ENCODE measurements around the gene NDUFV2.
"Not testable (repeated sequence)": the region's sequence is repeated elsewhere in the genome, so short reads cannot be mapped to it uniquely, and the experiment has no call there.

Gene NDUFV2

GRCh38 chr18:9102508-9103375, at the start of gene NDUFV2:
TSS of gene NDUFV2 (plus strand) at chr18:9102699. CDS start at chr18:9102744, 45 bp downstream.
- peak; percentile 30 for DNase-seq

GRCh38 chr18:9053814-9054213, 48.7 kb upstream of the NDUFV2 start:
- no peak for DNase-seq

GRCh38 chr18:9055185-9055584, 47.3 kb upstream of the NDUFV2 start:
- peak; percentile 13 for DNase-seq

- DNase-seq: no peak
Measured at GRCh38 chr18:9055626-9056025, 46.9 kb upstream of the NDUFV2 start.

GRCh38 chr18:9057646-9058045, 44.9 kb upstream of the NDUFV2 start:
- DNase-seq: no peak

GRCh38 chr18:9058406-9058805, 44.1 kb upstream of the NDUFV2 start:
- no peak for DNase-seq

- DNase-seq: no peak
Measured at GRCh38 chr18:9062418-9062751, 40.1 kb upstream of the NDUFV2 start.

- no peak for DNase-seq
Measured at GRCh38 chr18:9065864-9066263, 36.6 kb upstream of the NDUFV2 start.

- no peak for DNase-seq
Measured at GRCh38 chr18:9066358-9066757, 36.1 kb upstream of the NDUFV2 start.

GRCh38 chr18:9066817-9067306, 35.6 kb upstream of the NDUFV2 start:
- no peak for DNase-seq

- no peak for DNase-seq
Measured at GRCh38 chr18:9067823-9068222, 34.7 kb upstream of the NDUFV2 start.

GRCh38 chr18:9068346-9068745, 34.2 kb upstream of the NDUFV2 start:
- DNase-seq: no peak

- no peak for DNase-seq
Measured at GRCh38 chr18:9069601-9070000, 32.9 kb upstream of the NDUFV2 start.

GRCh38 chr18:9070212-9070611, 32.3 kb upstream of the NDUFV2 start:
- DNase-seq: no peak

GRCh38 chr18:9079818-9080528, 22.5 kb upstream of the NDUFV2 start:
- no peak for DNase-seq

GRCh38 chr18:9081940-9082339, 20.6 kb upstream of the NDUFV2 start:
- no peak for DNase-seq

- no peak for DNase-seq
Measured at GRCh38 chr18:9082711-9083510, 19.6 kb upstream of the NDUFV2 start.

GRCh38 chr18:9086015-9086414, 16.5 kb upstream of the NDUFV2 start:
- DNase-seq: no peak

GRCh38 chr18:9086624-9087023, 15.9 kb upstream of the NDUFV2 start:
- no peak for DNase-seq

GRCh38 chr18:9087144-9087543, 15.4 kb upstream of the NDUFV2 start:
- DNase-seq: no peak

- no peak for DNase-seq
Measured at GRCh38 chr18:9088252-9088651, 14.2 kb upstream of the NDUFV2 start.

GRCh38 chr18:9088727-9089126, 13.8 kb upstream of the NDUFV2 start:
- not testable (repeated sequence) for DNase-seq

GRCh38 chr18:9090578-9090977, 11.9 kb upstream of the NDUFV2 start:
- no peak for DNase-seq
